HepG2 (cell line): ENCODE data around the gene DCT.

ENCODE experiments used
- GZF1 ChIP-seq: sonication (generic); formaldehyde crosslinking; IDR thresholded peaks from 2 replicates; pipeline ENCODE4 v1.5.1; 2020; ENCODE audit warnings: mild to moderate bottlenecking, missing genetic modification reagents
- HNRNPK ChIP-seq: fragments of 200-400 bp; formaldehyde crosslinking; IDR thresholded peaks from 2 replicates; pipeline ENCODE4 v1.6.1; 2018; ENCODE audit warnings: low read length, low read depth, moderate library complexity, mild to moderate bottlenecking; ENCODE audit not compliant: poor library complexity, severe bottlenecking
- NFIC ChIP-seq: IDR thresholded peaks from 2 replicates; pipeline ENCODE4 v1.6.1; 2012; ENCODE audit warnings: mild to moderate bottlenecking, low read length, inconsistent platforms
- NR2F6 ChIP-seq, 2 experiments: IDR thresholded peaks; 2 replicates each; pipeline ENCODE4 v1.6.1; 2016; ENCODE audit warnings: antibody characterized with exemption in 1 of 2, mild to moderate bottlenecking in 1 of 2
- ONECUT2 ChIP-seq: sonication (generic); formaldehyde crosslinking; IDR thresholded peaks from 2 replicates; pipeline ENCODE4 v1.4.0; 2020; ENCODE audit warnings: missing genetic modification reagents
- POLR2A ChIP-seq, 2 experiments: IDR thresholded peaks; 2 replicates each; pipeline ENCODE4 v1.6.1; 2011; ENCODE audit warnings: low read depth in 2 of 2, low read length in 2 of 2, mild to moderate bottlenecking in 1 of 2, moderate library complexity in 1 of 2; ENCODE audit not compliant: insufficient read depth in 1 of 2
- POLR2AphosphoS5 ChIP-seq: IDR thresholded peaks from 2 replicates; pipeline ENCODE4 v1.6.1; 2012; ENCODE audit warnings: low read depth, low read length
- TGIF2 ChIP-seq: IDR thresholded peaks from 2 replicates; pipeline ENCODE4 v1.6.1; 2016; ENCODE audit warnings: control low read depth, missing compliant biosample characterization
- ZBED4 ChIP-seq: sonication (generic); formaldehyde crosslinking; IDR thresholded peaks from 2 replicates; pipeline ENCODE4 v1.4.0; 2020; ENCODE audit warnings: missing genetic modification reagents, borderline replicate concordance
- ZFP90 ChIP-seq: sonication (generic); formaldehyde crosslinking; IDR thresholded peaks from 2 replicates; pipeline ENCODE4 v1.8.0; 2022; ENCODE audit warnings: missing genetic modification reagents, mild to moderate bottlenecking, inconsistent platforms, borderline replicate concordance
- ZSCAN31 ChIP-seq: sonication (generic); formaldehyde crosslinking; IDR thresholded peaks from 2 replicates; pipeline ENCODE4 v1.5.0; 2020; ENCODE audit warnings: low read depth, mild to moderate bottlenecking, missing genetic modification reagents

GRCh38 chr13:94481941-94482340 lies 2.5 kb upstream of the DCT start:
- no peak for TF ChIP-seq POLR2A (IDR thresholded peaks at IDR 0.05; ENCODE audit: insufficient read depth in 1 of 2, low read depth in 2 of 2, low read length in 2 of 2)
- TF ChIP-seq TGIF2 (CRISPR knock-in tag): no peak
- TF ChIP-seq GZF1 (CRISPR knock-in tag): no peak
- TF ChIP-seq ZSCAN31 (CRISPR knock-in tag): no peak
- no peak for TF ChIP-seq NFIC
- TF ChIP-seq ZFP90 (CRISPR knock-in tag): no peak
- TF ChIP-seq NR2F6 (IDR thresholded peaks at IDR 0.05): no peak
- TF ChIP-seq NR2F6 (CRISPR knock-in tag; IDR thresholded peaks at IDR 0.05): no peak
- no peak for TF ChIP-seq ZBED4 (CRISPR knock-in tag)
- no peak for TF ChIP-seq ONECUT2
- no peak for TF ChIP-seq HNRNPK
- no peak for TF ChIP-seq POLR2AphosphoS5
